ENCODE results near the gene PTPRN2.

DNA sequence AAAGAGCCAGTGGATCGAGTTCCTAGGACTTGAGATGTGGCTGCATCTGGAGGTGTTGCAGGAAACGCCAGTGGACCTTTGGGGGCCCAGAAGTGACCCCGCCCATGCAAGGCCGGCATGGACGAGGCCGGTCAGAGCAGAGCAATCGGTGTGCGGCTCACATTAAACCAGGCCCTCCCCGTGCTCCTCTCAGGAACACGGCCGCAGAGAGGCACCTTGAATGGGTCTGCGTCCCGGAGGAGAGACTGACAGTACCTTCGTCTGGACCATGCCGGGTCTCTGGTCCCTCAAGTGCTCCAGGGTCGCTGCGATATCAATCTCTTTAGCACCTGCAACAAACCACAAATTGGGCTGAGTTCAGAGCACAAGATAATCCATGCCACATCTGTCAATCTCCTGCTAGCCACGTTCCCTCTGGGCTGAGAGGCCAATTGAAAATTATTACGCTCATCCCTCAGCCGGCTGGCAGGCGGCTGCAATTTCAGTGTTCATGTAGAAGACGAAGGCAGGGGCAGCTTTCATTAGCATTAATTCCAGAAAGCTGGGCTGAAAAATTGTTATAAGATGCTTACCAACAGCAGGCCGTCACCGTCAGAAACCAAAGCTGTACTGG lies 1038.8 kb downstream of the PTPRN2 start:
- no peak for TF ChIP-seq EZH2 (IDR thresholded peaks at IDR 0.05; ENCODE audit: borderline replicate concordance, low read length)
- TF ChIP-seq CTCF (conservative IDR thresholded peaks at IDR 0.05 in 1 of 2, IDR thresholded peaks at IDR 0.05 in 1 of 2; ENCODE audit: extremely low read depth in 1 of 2, insufficient read depth in 1 of 2, low read depth in 1 of 2, low read length in 2 of 2) = no peak

Measured in mammary epithelial cell (primary cell).